NCI-H187 (cell line): Measurements from ENCODE around the gene NCAPG2.
"Not testable (repeated sequence)": the region's sequence is repeated elsewhere in the genome, so short reads cannot be mapped to it uniquely, and the experiment has no call there.

Experiments
- DNase-seq, 2 experiments: peaks; one replicate each; lab custom pipeline; 2025; lab: John Stamatoyannopoulos, UW

Gene NCAPG2

DNA sequence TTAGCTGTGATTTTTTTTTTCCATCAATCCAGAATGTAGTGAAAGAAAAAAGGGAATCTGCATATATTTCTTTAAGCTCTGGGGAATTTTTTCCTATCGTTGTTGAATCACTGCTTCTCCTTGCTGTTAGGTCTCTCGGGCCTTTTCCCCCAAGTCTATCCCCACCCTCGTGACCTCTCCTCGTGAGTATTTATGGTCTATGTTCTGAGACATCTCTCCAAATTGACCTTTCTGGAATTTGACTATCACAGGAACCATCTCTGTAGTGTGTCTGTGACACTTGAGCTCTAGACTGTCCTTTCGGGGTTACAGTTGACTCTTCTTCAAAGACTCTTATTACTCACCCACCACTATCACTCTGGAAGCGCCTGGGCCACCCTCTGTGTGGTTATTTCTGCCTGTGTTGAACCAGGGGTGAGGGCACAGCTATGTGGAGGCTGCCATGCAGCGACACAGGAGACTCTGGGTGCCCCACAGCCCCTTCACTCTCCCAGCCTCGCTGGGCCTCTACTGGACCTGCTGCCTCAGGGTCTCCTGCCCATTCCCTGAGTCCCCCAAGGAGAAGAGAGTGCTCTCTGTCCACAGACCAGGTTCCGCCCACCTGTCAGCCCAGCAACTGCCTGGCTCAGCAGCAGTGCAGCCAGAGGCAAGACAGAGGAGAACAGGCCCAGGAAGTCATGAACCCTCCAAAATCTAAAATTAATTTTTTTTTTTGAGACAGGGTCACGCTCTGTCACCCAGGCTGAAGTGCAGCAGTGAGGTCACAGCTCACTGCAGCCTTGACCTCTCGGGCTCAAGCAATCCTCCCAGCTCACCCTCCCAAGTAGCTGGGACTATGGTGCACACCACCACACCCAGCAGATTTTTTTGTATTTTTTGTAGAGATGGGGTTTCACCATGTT, 71.3 kb downstream of the NCAPG2 start:
- DNase-seq: no peak

DNA sequence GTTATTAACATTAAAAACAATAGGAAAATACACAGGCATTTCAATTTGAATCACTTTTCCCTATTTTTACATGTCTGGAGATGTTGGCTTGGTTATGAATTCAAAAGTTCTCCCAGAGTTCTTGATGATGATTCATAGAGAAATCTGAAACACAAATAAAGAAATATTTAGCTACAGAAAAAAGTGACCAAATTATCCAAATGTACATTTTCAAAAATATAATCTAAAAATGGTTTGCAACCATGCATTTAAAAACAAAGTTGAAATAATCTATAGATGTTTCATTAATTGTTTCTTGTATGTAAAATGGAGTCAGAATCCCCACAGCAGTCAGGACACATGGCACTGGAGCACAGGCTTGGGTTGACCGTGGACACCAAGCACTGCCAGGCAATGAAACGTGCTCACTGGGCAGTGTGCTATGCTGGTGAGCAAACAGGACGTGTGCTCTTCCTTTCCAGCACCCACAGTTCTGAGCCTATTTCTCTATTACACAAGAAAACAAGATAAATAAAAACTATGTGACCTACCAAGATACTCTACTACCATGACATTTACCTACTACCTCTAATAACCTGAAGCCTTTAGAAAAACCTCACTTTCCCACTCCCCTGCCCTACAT, 72.9 kb downstream of the NCAPG2 start:
- DNase-seq: no peak

DNA sequence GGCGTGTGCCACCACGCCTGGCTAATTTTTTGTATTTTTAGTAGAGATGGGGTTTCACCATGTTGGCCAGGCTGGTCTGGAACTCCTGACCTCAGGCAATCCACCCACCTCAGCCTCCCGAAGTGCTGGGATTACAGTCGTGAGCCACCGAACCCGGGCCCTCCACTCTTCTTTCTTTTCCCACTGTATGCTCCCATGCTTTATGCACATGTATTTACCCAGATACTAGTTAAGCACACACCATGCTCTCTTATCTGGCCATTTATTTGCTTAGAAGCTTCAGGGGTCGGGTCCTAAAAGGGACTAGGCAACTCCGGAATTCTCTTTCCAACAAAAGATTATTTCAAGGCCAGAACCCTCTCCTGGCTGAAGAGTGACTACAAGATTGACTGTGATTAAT, 78.3 kb downstream of the NCAPG2 start:
- DNase-seq: not testable (repeated sequence)

DNA sequence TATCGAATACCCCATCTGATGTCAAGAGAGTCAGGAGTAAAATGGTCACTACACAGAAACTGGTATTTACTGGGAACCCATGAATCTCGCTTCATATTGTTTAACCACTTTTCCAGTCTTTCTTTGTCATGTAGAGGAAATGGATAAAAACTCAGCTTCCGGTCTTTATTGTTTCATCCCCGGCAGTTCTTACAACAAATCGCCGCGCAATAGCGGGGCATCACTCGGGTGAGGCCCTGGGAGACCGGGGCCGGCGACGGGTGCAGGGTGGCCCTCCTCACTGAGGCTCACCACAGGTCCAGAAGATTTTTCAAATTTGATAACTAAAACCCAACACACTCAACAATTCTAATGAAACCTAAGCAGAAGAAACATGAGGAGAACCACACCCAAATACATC, 81.4 kb downstream of the NCAPG2 start:
- no peak for DNase-seq

- DNase-seq: no peak
Measured at GRCh38 chr7:158620839-158621441, 83.7 kb downstream of the NCAPG2 start.

GRCh38 chr7:158620418-158620817, 84.2 kb downstream of the NCAPG2 start:
- no peak for DNase-seq

- no peak for DNase-seq
Measured at GRCh38 chr7:158618745-158619140, 85.9 kb downstream of the NCAPG2 start.

- DNase-seq: no peak
Measured at GRCh38 chr7:158617737-158618128, 86.9 kb downstream of the NCAPG2 start.

DNA sequence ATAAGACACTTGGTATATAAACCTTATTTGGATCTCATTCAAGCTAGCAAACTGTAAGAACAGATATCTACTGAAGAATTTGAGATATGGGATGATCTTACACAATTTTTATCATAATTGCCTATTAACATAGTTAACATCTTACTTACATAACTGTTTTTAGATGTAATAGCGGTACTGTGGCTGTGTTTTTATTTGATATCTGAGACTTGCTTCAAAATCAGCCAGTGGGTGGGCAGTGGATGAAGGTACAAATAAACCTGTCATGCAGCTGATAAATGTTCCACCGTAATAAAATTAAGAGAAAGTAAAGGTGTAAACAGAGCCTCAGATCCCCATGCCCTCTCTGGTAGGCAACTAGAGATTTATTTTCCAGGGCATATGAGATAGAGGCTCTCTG, 88.6 kb downstream of the NCAPG2 start:
- DNase-seq: no peak

- no peak for DNase-seq
Measured at GRCh38 chr7:158614700-158615099, 89.9 kb downstream of the NCAPG2 start.

GRCh38 chr7:158613481-158613880, 91.1 kb downstream of the NCAPG2 start:
- DNase-seq: peak; percentile 45 to 65

GRCh38 chr7:158612546-158612945, 92.1 kb downstream of the NCAPG2 start:
- no peak for DNase-seq

- DNase-seq: no peak
Measured at GRCh38 chr7:158611541-158611940, 93.1 kb downstream of the NCAPG2 start.

DNA sequence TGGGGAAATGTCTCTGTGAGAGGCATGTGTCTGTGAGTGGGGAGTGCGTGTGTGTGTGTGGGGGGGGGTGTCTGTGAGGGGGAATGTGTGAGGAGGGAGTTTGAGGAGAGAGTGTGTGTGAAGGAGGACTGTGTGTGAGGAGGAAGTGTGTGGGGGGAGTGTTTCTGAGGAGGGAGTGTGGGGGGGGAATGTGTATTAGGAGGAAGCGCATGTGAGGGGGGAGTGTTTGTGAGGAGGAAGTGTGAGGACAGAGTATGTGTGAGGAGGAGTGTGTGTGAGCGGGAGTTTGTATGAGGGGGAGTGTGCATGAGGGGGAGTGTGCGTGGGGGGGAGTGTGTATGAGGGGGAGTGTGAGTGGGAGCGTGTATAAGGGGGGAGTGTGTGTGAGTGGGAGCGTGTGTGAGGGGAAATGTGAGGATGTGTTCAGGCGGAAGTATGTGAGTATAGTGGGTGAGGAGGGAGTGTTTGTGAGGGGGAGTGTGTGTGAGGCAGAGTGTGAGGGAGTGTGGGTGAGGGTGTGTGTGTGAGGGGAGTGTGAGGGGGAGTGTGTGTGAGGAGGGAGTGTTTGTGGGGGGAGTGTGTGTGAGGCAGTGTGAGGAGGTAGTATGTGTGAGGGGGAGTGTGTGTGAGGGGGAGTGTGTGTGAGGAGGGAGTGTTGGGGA, 95.2 kb downstream of the NCAPG2 start:
- DNase-seq: no peak

DNA sequence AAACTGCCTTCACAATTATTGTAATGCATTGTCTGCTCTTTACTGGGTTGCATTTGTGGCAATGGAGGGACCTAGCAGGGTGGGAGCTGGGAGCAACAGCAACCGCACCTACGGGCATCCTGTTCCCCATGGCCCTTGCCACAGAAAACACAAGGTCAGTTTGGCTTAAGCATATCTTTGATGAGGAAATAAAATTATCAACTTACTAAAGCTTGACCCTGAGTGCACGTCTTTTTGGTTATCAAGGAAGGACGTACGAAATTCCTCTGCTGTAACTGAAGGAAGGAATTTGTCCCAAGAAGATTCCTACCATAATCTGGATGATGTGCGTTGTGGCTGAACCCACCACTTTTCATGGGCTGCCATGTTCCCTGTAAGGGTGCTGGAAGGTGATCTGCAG, 97.0 kb downstream of the NCAPG2 start:
- DNase-seq: no peak

DNA sequence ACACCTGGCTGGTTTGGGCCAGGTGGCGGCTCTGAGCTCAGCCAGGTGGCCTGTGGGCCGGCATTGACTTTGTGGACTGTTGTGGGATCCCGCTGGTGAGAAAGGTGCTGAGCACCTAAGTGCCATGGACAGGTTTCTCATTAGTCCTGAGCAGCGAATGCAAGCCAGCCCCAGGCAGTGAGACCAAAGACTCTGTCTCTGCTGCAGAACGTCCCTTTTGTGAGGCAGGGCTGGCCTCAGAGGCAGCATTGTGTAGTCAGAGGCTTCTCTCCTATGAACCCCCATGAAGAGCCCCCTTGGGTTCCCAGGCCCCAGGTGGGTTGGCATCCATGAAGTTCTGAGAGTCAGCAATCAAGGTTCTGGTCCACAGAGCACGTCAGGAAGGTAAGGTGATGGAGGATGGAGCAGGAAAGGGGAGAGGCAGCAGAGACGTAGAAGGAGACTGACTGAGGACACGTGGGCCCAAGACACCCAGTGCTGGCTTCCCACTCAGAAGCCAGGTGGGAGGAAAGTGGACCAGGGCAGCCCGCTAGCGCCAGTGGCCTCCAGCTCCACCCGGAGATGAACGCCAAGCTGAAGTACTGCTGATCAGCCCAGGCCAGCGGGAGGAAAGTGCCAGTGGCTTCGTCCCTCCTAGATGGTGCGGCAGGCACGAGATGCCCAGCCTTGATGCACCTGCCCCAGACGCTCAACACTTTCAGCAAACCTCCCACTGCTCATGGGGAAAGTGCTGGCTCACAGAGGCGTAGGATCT, 97.8 kb downstream of the NCAPG2 start:
- DNase-seq: no peak

- DNase-seq: no peak
Measured at GRCh38 chr7:158606129-158606528, 98.5 kb downstream of the NCAPG2 start.

- DNase-seq: no peak
Measured at GRCh38 chr7:158603773-158604755, 100.5 kb downstream of the NCAPG2 start.

GRCh38 chr7:158602905-158603772, 101.5 kb downstream of the NCAPG2 start:
- DNase-seq: no peak

- DNase-seq: no peak
Measured at GRCh38 chr7:158602041-158602440, 102.6 kb downstream of the NCAPG2 start.
